Colonic mucosa (tissue), 4 donors: ENCODE data around the gene CALD1. TPM values are rescaled to one million over a fixed set of nuclear protein-coding genes. Genes with fewer than 3 reads are reported as not detected.

Source experiments
- DNase-seq: peaks from one replicate; pipeline ENCODE4 v3.0.0-alpha.2; 2020
- H3K27ac ChIP-seq: fragments of 200-600 bp; one replicate; pipeline ENCODE4 v1.8.0; 2021
- H3K27me3 ChIP-seq: fragments of 200-600 bp; one replicate; pipeline ENCODE4 v1.8.0; 2021
- H3K36me3 ChIP-seq: fragments of 200-600 bp; one replicate; pipeline ENCODE4 v1.8.0; 2021
- H3K4me1 ChIP-seq: fragments of 200-600 bp; one replicate; pipeline ENCODE4 v1.8.0; 2021; ENCODE audit warnings: mild to moderate bottlenecking
- H3K4me3 ChIP-seq: fragments of 200-600 bp; one replicate; pipeline ENCODE4 v1.8.0; 2021
- H3K9ac ChIP-seq, 2 donors: one replicate each; pipeline ENCODE4 v1.7.0; 2013; ENCODE audit warnings: control low read depth in 2 of 2, low read depth in 2 of 2, low read length in 2 of 2
- H3K9me3 ChIP-seq: fragments of 200-600 bp; one replicate; pipeline ENCODE4 v1.8.0; 2021
- intact Hi-C: fragments of 100-400 bp; cut with DNase I; formaldehyde crosslinking; loops from one replicate; pipeline ENCODE4 v1.14.1; 2022
- total RNA-seq, 2 donors: library from RNA; stranded (reverse); fragmentation: NEBNext Ultra II Directional in 1 of 2; extraction: Animal tissue kit (Norgen Biotek cat#: 25700) in 1 of 2; gene quantifications; one replicate each; pipeline ENCODE4 v1.2.1, GENCODE V29; 2021
- TF ChIP-seq, protein P1 (sequence below): fragments of 200-600 bp; IDR thresholded peaks from one replicate; pipeline ENCODE4 v1.8.0; 2022; ENCODE audit warnings: antibody characterized with exemption, mild to moderate bottlenecking
- donor health status: healthy.
- donor health status: DM: no; HTN: no; CAD: no.
- donor health status: DM: no; HTN: no; CAD: no.

CALD1 gene
- total RNA-seq, 2 donors from 2014 or later: 27.4 to 193 TPM

DNA sequence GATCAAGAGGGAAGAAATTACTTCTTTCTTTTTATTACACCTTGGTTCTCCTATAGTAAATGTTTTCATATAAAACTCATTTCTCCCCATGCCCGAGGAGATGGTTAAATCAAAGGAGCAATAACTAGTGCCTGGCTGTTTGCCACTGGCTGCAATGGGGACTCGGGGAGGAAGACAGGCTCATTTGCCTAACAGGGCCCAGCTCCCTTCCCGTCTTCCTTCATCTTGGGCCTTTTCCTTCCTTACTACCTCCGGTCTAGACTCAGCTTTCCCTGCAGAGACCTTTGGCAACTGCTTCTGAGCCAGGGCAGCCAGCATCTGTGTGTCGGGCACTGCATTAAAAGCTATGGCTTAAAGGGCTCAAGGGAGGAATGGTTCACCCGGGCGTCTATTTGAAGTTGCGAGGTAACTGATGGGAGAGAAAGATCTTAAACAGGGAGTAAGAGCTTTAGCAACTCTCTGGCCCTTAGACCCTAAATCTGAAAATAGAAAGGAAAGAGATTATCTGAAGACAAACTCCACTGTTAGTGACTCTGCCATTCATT, 63.5 kb downstream of the CALD1 start:
- H3K27ac ChIP-seq: no peak overlapping the region
- H3K9ac ChIP-seq: no peak overlapping the region
- intact Hi-C loops: no loop called here
- H3K9me3 ChIP-seq: no peaks in the 10 kb centered on the region
- H3K27me3 ChIP-seq: no peaks in the 10 kb centered on the region
- no peaks in the 10 kb centered on the region for H3K4me1 ChIP-seq
- no peak for DNase-seq
- no peaks in the 10 kb centered on the region for H3K36me3 ChIP-seq
- H3K4me3 ChIP-seq: no peak overlapping the region
- TF ChIP-seq, protein P1, sequence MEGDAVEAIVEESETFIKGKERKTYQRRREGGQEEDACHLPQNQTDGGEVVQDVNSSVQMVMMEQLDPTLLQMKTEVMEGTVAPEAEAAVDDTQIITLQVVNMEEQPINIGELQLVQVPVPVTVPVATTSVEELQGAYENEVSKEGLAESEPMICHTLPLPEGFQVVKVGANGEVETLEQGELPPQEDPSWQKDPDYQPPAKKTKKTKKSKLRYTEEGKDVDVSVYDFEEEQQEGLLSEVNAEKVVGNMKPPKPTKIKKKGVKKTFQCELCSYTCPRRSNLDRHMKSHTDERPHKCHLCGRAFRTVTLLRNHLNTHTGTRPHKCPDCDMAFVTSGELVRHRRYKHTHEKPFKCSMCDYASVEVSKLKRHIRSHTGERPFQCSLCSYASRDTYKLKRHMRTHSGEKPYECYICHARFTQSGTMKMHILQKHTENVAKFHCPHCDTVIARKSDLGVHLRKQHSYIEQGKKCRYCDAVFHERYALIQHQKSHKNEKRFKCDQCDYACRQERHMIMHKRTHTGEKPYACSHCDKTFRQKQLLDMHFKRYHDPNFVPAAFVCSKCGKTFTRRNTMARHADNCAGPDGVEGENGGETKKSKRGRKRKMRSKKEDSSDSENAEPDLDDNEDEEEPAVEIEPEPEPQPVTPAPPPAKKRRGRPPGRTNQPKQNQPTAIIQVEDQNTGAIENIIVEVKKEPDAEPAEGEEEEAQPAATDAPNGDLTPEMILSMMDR: no peak

- TF ChIP-seq, protein P1: no peak
- H3K9ac ChIP-seq: no peak overlapping the region
- no peak overlapping the region for H3K4me3 ChIP-seq
- H3K9me3 ChIP-seq: no peaks in the 10 kb centered on the region
- no peak overlapping the region for H3K27ac ChIP-seq
- H3K4me1 ChIP-seq: no peaks in the 10 kb centered on the region
- DNase-seq: no peak
- H3K36me3 ChIP-seq: no peaks in the 10 kb centered on the region
- no peaks in the 10 kb centered on the region for H3K27me3 ChIP-seq
- intact Hi-C loops: no loop called here
Measured at GRCh38 chr7:134844200-134844599, 64.8 kb downstream of the CALD1 start.

DNA sequence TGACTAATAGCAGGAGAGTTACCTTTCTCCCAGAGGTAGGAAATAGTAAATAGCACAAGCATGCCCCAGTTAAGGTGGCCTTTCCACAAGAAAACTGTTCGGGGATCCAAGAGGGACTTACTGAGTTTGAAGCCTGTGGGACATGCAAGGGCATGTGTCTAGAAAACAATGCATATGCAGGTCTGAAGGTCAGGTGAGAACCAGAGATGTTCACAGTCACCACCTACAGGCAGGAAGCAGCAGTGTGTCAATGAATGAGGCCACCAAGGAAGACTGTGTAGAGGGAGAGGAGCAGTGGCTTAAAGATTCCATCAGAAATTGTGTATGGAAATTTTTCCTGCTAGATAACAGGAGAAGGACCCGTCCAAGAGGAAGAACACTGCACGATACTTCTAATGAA, 66.0 kb downstream of the CALD1 start:
- H3K27ac ChIP-seq: no peak overlapping the region

GRCh38 chr7:134847851-134848588, 68.6 kb downstream of the CALD1 start:
- no peak for DNase-seq
- H3K4me1 ChIP-seq: no peaks in the 10 kb centered on the region
- TF ChIP-seq, protein P1: no peak
- no peaks in the 10 kb centered on the region for H3K36me3 ChIP-seq
- no peak overlapping the region for H3K27ac ChIP-seq
- no peaks in the 10 kb centered on the region for H3K9me3 ChIP-seq
- no peak overlapping the region for H3K4me3 ChIP-seq
- H3K27me3 ChIP-seq: no peaks in the 10 kb centered on the region
- intact Hi-C loops: no loop called here
- H3K9ac ChIP-seq: no peak overlapping the region

More for the DNA sequence above, 66.0 kb downstream of the CALD1 start:
- TF ChIP-seq, protein P1: peak; percentile 24
- no peak for DNase-seq
- no peak overlapping the region for H3K9ac ChIP-seq
- no peaks in the 10 kb centered on the region for H3K36me3 ChIP-seq
- no peaks in the 10 kb centered on the region for H3K27me3 ChIP-seq
- H3K4me3 ChIP-seq: no peak overlapping the region
- intact Hi-C loops: no loop called here
- no peaks in the 10 kb centered on the region for H3K4me1 ChIP-seq
- no peaks in the 10 kb centered on the region for H3K9me3 ChIP-seq

- Histone ChIP-seq H3K36me3 (no peaks in the 10 kb centered on the region), H3K27me3 (no peaks in the 10 kb centered on the region), H3K4me1 (no peaks in the 10 kb centered on the region), H3K9me3 (no peaks in the 10 kb centered on the region), H3K9ac (no peak overlapping the region), H3K27ac (no peak overlapping the region), H3K4me3 (no peak overlapping the region)
- no peak for DNase-seq
- TF ChIP-seq, protein P1: no peak
- intact Hi-C loops: no loop called here
Measured at GRCh38 chr7:134850066-134850465, 70.6 kb downstream of the CALD1 start.
